ENCODE results near the gene HNRNPLL.

Gene HNRNPLL

GRCh38 chr2:38632980-38633379 lies 30.3 kb upstream of the HNRNPLL start:
- Histone ChIP-seq H3K36me3 (no peaks in the 10 kb centered on the region), H3K9me3 (ENCODE audit: severe bottlenecking) (no peaks in the 10 kb centered on the region), H3K4me3 (ENCODE audit: low read depth, low read length) (no peak overlapping the region), H3K27me3 (ENCODE audit: insufficient read depth, low read depth, severe bottlenecking) (no peaks in the 10 kb centered on the region), H3K27ac (no peak overlapping the region)
- DNase-seq, result no peak
- no peak for TF ChIP-seq CTCF (IDR thresholded peaks at IDR 0.05; ENCODE audit: low read depth, low read length)

GRCh38 chr2:38631976-38632375 lies 29.2 kb upstream of the HNRNPLL start:
- TF ChIP-seq CTCF (IDR thresholded peaks at IDR 0.05; ENCODE audit: low read depth, low read length), result no peak
- Histone ChIP-seq H3K27me3 (ENCODE audit: insufficient read depth, low read depth, severe bottlenecking) (no peaks in the 10 kb centered on the region), H3K4me3 (ENCODE audit: low read depth, low read length) (no peak overlapping the region), H3K9me3 (ENCODE audit: severe bottlenecking) (no peaks in the 10 kb centered on the region), H3K36me3 (no peaks in the 10 kb centered on the region), H3K27ac (no peak overlapping the region)
- no peak for DNase-seq

GRCh38 chr2:38629684-38630083 lies 27.0 kb upstream of the HNRNPLL start:
- Histone ChIP-seq H3K4me3 (ENCODE audit: low read depth, low read length) (no peak overlapping the region), H3K27me3 (ENCODE audit: insufficient read depth, low read depth, severe bottlenecking) (no peaks in the 10 kb centered on the region)
- no peak for DNase-seq

GRCh38 chr2:38627391-38627790 lies 24.7 kb upstream of the HNRNPLL start:
- no peak for DNase-seq

More at GRCh38 chr2:38629684-38630083, 27.0 kb upstream of the HNRNPLL start:
- no peak for TF ChIP-seq CTCF (IDR thresholded peaks at IDR 0.05; ENCODE audit: low read depth, low read length)
- Histone ChIP-seq H3K36me3 (no peaks in the 10 kb centered on the region), H3K27ac (no peak overlapping the region), H3K9me3 (ENCODE audit: severe bottlenecking) (no peaks in the 10 kb centered on the region)

GRCh38 chr2:38626326-38627035 lies 23.8 kb upstream of the HNRNPLL start:
- TF ChIP-seq CTCF (IDR thresholded peaks at IDR 0.05; ENCODE audit: low read depth, low read length), result no peak
- no peaks in the 10 kb centered on the region for H3K36me3 ChIP-seq
- H3K9me3 ChIP-seq (ENCODE audit: severe bottlenecking), result no peaks in the 10 kb centered on the region
- H3K27ac ChIP-seq, result no peak overlapping the region
- DNase-seq, result no peak
- no peak overlapping the region for H3K4me3 ChIP-seq (ENCODE audit: low read depth, low read length)
- H3K27me3 ChIP-seq (ENCODE audit: insufficient read depth, low read depth, severe bottlenecking), result no peaks in the 10 kb centered on the region

More at GRCh38 chr2:38627391-38627790, 24.7 kb upstream of the HNRNPLL start:
- H3K9me3 ChIP-seq (ENCODE audit: severe bottlenecking), result no peaks in the 10 kb centered on the region
- no peak overlapping the region for H3K4me3 ChIP-seq (ENCODE audit: low read depth, low read length)
- H3K27ac ChIP-seq, result no peak overlapping the region
- no peaks in the 10 kb centered on the region for H3K27me3 ChIP-seq (ENCODE audit: insufficient read depth, low read depth, severe bottlenecking)
- TF ChIP-seq CTCF (IDR thresholded peaks at IDR 0.05; ENCODE audit: low read depth, low read length), result no peak
- no peaks in the 10 kb centered on the region for H3K36me3 ChIP-seq

- no peak for TF ChIP-seq CTCF (IDR thresholded peaks at IDR 0.05; ENCODE audit: low read depth, low read length)
- no peaks in the 10 kb centered on the region for H3K36me3 ChIP-seq
- no peak for DNase-seq
- no peaks in the 10 kb centered on the region for H3K27me3 ChIP-seq (ENCODE audit: insufficient read depth, low read depth, severe bottlenecking)
- no peaks in the 10 kb centered on the region for H3K9me3 ChIP-seq (ENCODE audit: severe bottlenecking)
- no peak overlapping the region for H3K27ac ChIP-seq
- H3K4me3 ChIP-seq (ENCODE audit: low read depth, low read length), result no peak overlapping the region
Measured at GRCh38 chr2:38622210-38622609, 19.5 kb upstream of the HNRNPLL start.

Data from WERI-Rb-1 (cell line).